ENCODE measurements around the gene WDFY4.

WDFY4 gene

DNA sequence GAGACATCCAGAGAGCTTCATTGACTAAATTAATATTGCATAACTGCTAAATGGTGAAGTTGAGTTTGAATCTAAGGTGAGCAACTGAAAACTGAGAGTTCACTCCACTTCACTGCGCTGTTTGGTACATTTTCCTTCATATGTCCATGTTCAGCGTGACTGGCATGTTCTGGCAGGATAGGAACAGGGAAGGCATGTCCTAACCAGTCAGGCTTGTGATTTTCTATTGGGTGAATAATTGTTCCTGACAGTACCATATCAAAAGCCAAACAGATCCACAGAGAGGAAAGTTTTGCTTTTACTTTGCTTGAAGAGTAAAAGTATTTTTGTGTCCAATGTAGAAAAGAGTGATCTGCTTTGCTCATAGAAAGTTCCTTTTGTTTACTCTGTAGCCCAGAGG is 53.2 kb downstream of the WDFY4 start:
- Histone ChIP-seq H4K20me1 (ENCODE audit: insufficient read depth) (no peaks in the 10 kb centered on the region), H3K36me3 (ENCODE audit: insufficient read depth) (no peaks in the 10 kb centered on the region), H3K27me3 (ENCODE audit: insufficient read depth, low read depth) (no peaks in the 10 kb centered on the region), H3K4me2 (no peak overlapping the region), H3K4me3 (IDR thresholded peaks at IDR 0.05; ENCODE audit: insufficient read depth, low read depth, low read length) (no peak overlapping the region), H2AFZ (ENCODE audit: low read depth) (no peak overlapping the region), H3K27ac (no peak overlapping the region), H3K4me1 (ENCODE audit: low read depth, poor library complexity, severe bottlenecking) (no peaks in the 10 kb centered on the region), H3K9ac (no peak overlapping the region), H3K79me2 (ENCODE audit: insufficient read depth, low read depth) (no peaks in the 10 kb centered on the region)
- TF ChIP-seq, protein P1, sequence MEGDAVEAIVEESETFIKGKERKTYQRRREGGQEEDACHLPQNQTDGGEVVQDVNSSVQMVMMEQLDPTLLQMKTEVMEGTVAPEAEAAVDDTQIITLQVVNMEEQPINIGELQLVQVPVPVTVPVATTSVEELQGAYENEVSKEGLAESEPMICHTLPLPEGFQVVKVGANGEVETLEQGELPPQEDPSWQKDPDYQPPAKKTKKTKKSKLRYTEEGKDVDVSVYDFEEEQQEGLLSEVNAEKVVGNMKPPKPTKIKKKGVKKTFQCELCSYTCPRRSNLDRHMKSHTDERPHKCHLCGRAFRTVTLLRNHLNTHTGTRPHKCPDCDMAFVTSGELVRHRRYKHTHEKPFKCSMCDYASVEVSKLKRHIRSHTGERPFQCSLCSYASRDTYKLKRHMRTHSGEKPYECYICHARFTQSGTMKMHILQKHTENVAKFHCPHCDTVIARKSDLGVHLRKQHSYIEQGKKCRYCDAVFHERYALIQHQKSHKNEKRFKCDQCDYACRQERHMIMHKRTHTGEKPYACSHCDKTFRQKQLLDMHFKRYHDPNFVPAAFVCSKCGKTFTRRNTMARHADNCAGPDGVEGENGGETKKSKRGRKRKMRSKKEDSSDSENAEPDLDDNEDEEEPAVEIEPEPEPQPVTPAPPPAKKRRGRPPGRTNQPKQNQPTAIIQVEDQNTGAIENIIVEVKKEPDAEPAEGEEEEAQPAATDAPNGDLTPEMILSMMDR (conservative IDR thresholded peaks at IDR 0.05; ENCODE audit: low read depth, low read length): no peak

DNA sequence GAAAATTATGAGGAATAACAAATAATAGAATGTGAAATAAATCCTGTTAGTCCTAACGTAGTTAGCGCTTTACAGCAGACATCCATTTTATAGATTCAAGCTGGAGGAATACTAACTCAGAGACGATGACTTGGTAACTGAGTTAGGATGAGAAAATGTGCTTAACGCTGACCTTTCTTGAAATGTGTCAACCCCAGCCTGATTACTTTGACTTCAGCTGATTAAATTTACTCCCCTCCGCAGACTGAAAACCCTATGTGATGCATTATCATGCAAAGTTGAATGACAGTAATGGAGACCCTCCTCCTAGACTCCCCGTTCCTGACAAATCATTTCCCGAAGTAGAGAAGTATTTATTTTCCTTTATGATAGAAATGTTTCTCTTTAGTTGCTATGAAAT is 54.5 kb downstream of the WDFY4 start:
- no peaks in the 10 kb centered on the region for H3K36me3 ChIP-seq (ENCODE audit: insufficient read depth)

DNA sequence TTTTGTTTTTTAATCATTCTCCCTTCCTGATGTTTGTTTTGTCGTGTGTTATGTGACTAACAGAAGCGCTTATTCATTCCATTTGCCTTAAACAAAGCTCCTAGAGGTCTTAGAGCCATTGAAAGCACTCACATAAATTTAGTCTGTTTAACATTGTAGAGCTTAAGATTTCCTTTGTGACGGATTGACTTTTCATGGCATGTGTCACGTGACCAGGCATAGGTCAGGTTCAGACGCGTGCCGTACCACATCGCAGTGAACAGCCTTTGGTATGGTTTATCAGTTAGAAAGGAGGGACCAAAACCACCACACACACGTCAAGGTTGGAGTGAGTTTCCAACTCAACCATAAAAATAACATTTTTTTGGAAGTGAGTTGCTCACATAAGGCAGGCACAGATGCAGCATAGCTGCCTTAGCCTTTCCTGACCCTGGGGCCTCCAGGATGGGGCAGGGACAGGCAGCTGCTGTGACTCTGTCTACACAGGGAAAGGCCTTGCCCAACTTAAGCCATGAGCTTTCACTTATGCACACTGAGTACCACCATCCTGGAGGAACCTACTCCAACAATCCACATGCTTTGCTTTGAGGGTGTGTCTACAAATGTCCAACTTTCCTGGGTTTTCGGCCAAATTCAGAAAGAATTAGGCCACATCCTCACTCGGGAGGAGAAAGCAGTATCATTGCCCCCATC is 55.5 kb downstream of the WDFY4 start:
- no peak overlapping the region for H2AFZ ChIP-seq (ENCODE audit: low read depth)
- TF ChIP-seq, protein P1 (conservative IDR thresholded peaks at IDR 0.05; ENCODE audit: low read depth, low read length): no peak
- no peak overlapping the region for H3K9ac ChIP-seq
- no peaks in the 10 kb centered on the region for H3K27me3 ChIP-seq (ENCODE audit: insufficient read depth, low read depth)
- H3K4me3 ChIP-seq (IDR thresholded peaks at IDR 0.05; ENCODE audit: insufficient read depth, low read depth, low read length): no peak overlapping the region
- no peaks in the 10 kb centered on the region for H3K4me1 ChIP-seq (ENCODE audit: low read depth, poor library complexity, severe bottlenecking)
- no peak overlapping the region for H3K27ac ChIP-seq
- no peak overlapping the region for H3K4me2 ChIP-seq
- no peaks in the 10 kb centered on the region for H3K79me2 ChIP-seq (ENCODE audit: insufficient read depth, low read depth)
- H3K36me3 ChIP-seq (ENCODE audit: insufficient read depth): no peaks in the 10 kb centered on the region
- H4K20me1 ChIP-seq (ENCODE audit: insufficient read depth): no peaks in the 10 kb centered on the region

More for the DNA sequence above, 54.5 kb downstream of the WDFY4 start:
- Histone ChIP-seq H3K9ac (no peak overlapping the region), H2AFZ (ENCODE audit: low read depth) (no peak overlapping the region), H3K4me1 (ENCODE audit: low read depth, poor library complexity, severe bottlenecking) (no peaks in the 10 kb centered on the region), H3K79me2 (ENCODE audit: insufficient read depth, low read depth) (no peaks in the 10 kb centered on the region), H3K4me2 (no peak overlapping the region), H3K27me3 (ENCODE audit: insufficient read depth, low read depth) (no peaks in the 10 kb centered on the region), H3K4me3 (IDR thresholded peaks at IDR 0.05; ENCODE audit: insufficient read depth, low read depth, low read length) (no peak overlapping the region), H3K27ac (no peak overlapping the region), H4K20me1 (ENCODE audit: insufficient read depth) (no peaks in the 10 kb centered on the region)
- TF ChIP-seq, protein P1 (conservative IDR thresholded peaks at IDR 0.05; ENCODE audit: low read depth, low read length): no peak

DNA sequence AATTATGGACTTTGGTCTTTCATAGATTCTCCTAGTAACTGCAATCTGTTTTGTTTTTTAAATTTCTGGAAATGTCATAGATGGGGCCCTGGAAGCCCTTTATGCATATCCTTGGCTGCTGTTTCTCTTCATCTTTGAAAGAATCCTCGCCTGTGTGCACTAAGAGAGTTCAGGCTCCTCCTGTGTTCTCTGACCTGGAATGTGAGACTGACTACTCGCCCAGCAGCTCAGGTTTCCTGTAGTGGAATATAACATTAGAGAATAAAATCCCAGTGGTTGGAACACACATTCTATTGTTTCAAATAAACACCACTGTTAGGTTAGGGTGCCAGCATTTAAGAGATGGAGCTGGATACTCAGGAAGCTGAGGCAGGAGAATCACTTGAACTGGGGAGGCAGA is 56.3 kb downstream of the WDFY4 start:
- Histone ChIP-seq H3K79me2 (ENCODE audit: insufficient read depth, low read depth) (no peaks in the 10 kb centered on the region), H3K27ac (no peak overlapping the region), H3K4me3 (IDR thresholded peaks at IDR 0.05; ENCODE audit: insufficient read depth, low read depth, low read length) (no peak overlapping the region), H3K4me2 (no peak overlapping the region), H3K4me1 (ENCODE audit: low read depth, poor library complexity, severe bottlenecking) (no peaks in the 10 kb centered on the region), H3K36me3 (ENCODE audit: insufficient read depth) (no peaks in the 10 kb centered on the region), H3K27me3 (ENCODE audit: insufficient read depth, low read depth) (no peaks in the 10 kb centered on the region), H2AFZ (ENCODE audit: low read depth) (no peak overlapping the region), H4K20me1 (ENCODE audit: insufficient read depth) (no peaks in the 10 kb centered on the region), H3K9ac (no peak overlapping the region)
- TF ChIP-seq, protein P1 (conservative IDR thresholded peaks at IDR 0.05; ENCODE audit: low read depth, low read length): no peak

Measured in KMS-11 (cell line).